ENCODE measurements around the gene AARSD1.
"Not testable (repeated sequence)": the region's sequence is repeated elsewhere in the genome, so short reads cannot be mapped to it uniquely, and the experiment has no call there.

The AARSD1 gene

DNA sequence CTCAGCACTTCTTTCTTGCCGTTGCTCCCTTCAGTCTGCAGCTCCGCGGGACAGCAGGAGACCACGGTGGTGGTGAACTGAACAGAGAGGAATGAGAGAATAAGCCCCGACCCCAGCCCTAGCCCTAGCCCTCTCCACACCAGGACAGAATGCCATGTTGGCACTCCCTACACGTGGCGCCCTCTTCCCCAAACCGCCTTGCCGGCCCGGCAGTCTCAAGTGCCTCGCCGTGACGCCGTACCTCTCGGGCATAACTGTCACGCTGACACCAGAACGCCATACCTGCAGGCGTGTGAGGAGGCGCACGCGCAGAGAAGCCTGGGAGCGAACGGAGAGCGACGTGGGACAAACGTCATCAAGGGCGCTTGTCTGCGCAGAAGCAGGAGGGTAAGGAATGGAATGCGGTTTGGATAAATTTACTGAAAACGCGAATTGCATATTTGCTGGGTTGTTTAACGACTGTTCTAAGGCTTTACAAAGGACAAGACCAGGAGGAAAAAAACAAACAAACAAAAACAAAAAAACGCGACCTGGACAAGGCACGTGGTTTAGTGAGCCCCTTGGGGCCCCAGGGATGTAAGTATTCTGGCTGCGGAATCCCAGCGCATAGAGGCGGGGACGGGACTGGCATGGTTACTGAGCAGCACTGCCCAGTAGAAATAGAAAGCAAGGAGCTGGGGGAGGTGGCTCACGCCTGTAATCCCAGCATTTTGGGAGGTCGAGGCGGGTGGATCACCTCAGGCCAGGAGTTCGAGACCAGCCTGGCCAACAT, at the start of gene AARSD1:
TSS of gene AARSD1 (minus strand) at position 294 of the 772 bp plus-strand sequence. CDS start at position 280, 14 bp downstream.
- no peak for DNase-seq

- no peak for DNase-seq
Observed at GRCh38 chr17:43013296-43013695, 49.0 kb upstream of the AARSD1 start.

GRCh38 chr17:43011728-43012472, 47.6 kb upstream of the AARSD1 start:
- no peak for DNase-seq

GRCh38 chr17:43010667-43011308, 46.5 kb upstream of the AARSD1 start:
- no peak for DNase-seq

GRCh38 chr17:43006639-43007551, 42.6 kb upstream of the AARSD1 start, which contains the start of gene IFI35:
Gene IFI35 (plus strand): TSS chr17:43006784. CDS start chr17:43006948, 164 bp downstream.
- no peak for DNase-seq

DNA sequence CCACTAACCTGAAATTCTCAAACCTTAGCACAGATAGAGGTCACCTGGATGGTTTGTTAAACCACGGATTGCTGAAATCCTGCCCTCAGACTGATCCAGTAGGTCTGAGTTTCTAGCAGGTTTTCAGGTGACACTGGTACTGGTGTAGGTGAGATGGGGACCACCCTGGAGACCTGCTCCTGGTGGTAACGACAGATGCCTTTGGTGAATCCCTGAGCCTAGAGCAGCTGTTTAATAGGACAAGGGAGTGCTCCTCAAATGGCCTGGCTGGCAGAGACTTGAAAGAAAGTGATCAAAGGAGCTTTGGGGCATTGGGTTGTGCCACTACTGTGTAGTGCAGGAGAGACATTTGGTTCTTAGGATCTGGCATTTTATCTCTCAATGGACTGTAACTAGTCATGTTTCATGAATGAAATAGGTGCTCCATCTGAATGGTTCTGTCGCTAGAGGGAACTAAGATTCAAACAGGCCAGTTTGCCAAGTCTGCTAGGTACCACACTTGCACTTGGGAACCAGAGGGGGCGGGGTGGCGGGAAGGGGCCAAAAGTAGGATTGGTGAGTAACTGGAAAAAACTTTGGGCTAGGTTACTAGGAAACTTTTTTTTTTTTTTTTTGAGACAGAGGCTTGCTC, 39.4 kb upstream of the AARSD1 start:
- DNase-seq, result no peak

- not testable (repeated sequence) for DNase-seq
Observed at GRCh38 chr17:43000894-43001293, 36.6 kb upstream of the AARSD1 start.

GRCh38 chr17:42999003-42999525, 34.8 kb upstream of the AARSD1 start:
- DNase-seq, result no peak

GRCh38 chr17:42997984-42998938, 34.0 kb upstream of the AARSD1 start, which contains the start of gene RPL27:
Gene RPL27 (plus strand): TSS chr17:42998419. CDS start chr17:42998751, 332 bp downstream.
- DNase-seq, result no peak

DNA sequence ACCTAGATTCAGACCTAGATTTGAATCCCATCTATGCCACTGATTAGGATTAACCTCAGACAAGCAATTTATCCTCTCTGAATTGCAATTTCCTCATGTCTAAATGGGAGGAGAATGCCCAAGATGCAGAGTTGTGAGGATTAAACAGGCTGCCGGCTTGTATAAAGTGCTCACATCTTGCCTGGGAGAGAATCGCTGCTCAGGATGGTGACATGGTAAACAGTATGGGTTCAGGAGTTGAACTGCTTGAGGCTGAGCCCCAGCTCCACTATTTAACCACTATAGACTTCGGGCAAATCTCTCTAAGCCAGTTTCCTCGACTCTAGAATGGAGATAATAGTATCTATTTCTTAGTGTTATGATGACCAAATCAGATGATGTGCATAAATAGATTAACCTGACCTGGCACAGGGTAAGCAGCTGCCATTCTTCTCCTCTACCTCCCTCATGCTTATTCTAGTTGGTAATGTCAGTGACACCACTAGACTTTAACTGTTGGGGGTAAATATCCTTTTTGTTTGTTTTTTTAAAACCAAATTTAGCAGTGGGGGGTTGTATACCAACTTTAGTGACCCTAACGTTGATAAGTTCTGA, 33.2 kb upstream of the AARSD1 start:
- no peak for DNase-seq

DNA sequence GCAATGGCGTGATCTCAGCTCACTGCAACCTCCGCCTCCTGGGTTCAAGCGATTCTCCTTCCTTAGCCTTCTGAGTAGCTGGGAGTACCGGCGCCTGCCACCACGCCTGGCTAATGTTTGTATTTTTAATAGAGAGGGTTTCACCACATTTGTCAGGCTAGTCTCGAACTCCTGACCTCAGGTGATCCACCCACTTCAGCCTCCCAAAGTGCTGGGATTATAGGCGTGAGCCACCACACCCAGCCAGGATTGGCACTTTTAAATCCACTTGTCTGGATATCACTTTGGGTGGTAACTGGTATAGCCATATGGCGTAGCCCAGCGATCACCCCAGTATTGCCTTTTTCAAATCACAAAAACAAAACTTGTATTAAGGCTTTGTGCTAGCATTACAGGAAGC, 29.7 kb upstream of the AARSD1 start:
- not testable (repeated sequence) for DNase-seq

GRCh38 chr17:42992872-42993271, 28.6 kb upstream of the AARSD1 start:
- DNase-seq, result no peak

DNA sequence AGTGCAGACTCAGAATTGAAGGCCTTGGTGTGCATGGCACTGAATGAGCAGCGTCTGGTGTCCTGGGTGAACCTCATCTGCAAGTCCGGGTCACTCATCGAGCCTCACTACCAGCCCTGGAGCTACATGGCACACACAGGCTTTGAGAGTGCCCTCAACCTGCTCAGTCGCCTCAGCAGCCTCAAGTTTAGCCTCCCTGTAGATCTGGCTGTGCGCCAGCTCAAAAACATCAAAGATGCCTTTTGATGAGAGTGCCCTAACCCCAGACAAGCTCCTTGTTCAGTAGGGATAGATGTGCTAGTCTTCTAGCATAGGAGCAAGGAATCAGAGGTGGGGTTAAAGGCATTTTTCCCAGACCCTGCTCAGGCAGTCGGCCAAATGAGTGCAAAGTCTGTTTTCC, 27.2 kb upstream of the AARSD1 start:
- DNase-seq, result no peak

- no peak for DNase-seq
Observed at GRCh38 chr17:42989726-42990652, 25.7 kb upstream of the AARSD1 start.

DNA sequence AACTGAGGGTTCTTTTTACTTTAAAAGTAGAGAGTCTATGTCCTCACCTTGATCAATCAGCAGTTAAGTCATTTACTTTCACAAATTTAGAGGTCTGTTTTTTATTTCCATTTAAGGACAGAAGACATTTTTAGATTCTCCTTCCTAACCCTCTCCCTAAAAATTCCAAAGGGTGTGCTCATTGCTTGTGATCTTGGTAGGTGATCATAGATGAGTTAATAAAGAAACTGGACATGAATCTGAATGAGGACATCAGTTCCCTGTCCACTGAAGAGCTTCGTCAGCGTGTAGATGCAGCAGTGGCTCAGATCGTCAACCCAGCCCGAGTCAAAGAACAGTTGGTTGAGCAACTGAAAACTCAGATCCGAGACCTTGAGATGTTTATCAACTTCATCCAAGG, 24.9 kb upstream of the AARSD1 start:
- DNase-seq, result no peak

DNA sequence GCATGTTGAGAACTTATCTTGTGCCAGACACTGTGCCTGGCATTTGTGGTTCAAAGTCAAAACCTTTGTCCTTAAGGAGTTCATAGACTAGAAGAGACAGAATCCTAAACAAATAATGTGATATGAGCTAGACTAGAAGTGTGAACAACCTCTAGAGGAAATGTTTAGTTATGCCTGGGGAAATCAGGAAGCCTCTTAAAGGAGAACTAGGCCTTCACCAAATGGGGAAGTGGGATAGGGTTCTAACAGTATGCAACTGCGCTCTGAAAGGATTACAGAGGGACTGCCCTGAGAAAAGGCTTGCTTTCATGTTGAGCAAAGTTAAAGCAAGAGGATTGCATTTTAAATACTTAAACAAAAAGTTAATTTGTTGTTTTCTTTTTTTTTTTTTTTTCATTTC, 21.0 kb upstream of the AARSD1 start:
- no peak for DNase-seq

DNA sequence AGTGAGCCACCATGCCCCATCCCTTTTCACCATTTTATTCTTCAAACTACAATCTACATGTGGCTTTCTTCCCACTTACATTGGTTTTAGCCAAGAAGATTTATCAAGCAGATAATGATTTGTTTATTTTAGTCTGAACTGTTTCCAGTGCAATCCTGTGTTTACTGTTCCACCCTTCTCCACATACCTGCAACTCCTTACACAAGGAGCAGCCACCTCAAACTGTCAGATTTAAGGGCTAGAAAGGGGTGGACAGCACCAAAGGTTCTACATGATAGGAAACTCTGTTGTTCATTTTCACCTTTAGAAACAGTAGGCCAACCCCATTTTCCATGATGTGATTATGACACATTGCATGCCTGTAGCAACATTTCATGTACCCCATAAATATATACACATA, 18.0 kb upstream of the AARSD1 start:
- no peak for DNase-seq

- no peak for DNase-seq
Observed at GRCh38 chr17:42980766-42981397, 16.6 kb upstream of the AARSD1 start.

Data from cortex of kidney (tissue), 1 donor.